Measurements from ENCODE around the gene ALDH16A1. TPM values are rescaled to one million over a fixed set of nuclear protein-coding genes. Genes with fewer than 3 reads are reported as not detected.

ALDH16A1 gene
- total RNA-seq, 1 donor from 2014 or later, result 46.0 TPM

GRCh38 chr19:49415810-49416200 lies 37.2 kb upstream of the ALDH16A1 start:
- Mint-ChIP-seq H3K4me3 (ENCODE audit: low read depth) (no peak overlapping the region), H3K36me3 (ENCODE audit: insufficient read depth) (no peaks in the 10 kb centered on the region), H3K27ac (no peak overlapping the region), H3K4me1 (ENCODE audit: low read depth) (no peaks in the 10 kb centered on the region), H3K9me3 (ENCODE audit: low read depth) (no peaks in the 10 kb centered on the region), H3K27me3 (peaks cover 78% of the 10 kb centered on the region)
- no peak for TF ChIP-seq CTCF (IDR thresholded peaks at IDR 0.05; ENCODE audit: unreplicated experiment)
- DNase-seq (ENCODE audit: low spot score, unreplicated experiment), result no peak

GRCh38 chr19:49417088-49417487 lies 35.9 kb upstream of the ALDH16A1 start:
- H3K4me3 Mint-ChIP-seq (ENCODE audit: low read depth), result no peak overlapping the region
- H3K4me1 Mint-ChIP-seq (ENCODE audit: low read depth), result no peaks in the 10 kb centered on the region
- no peak for TF ChIP-seq CTCF (IDR thresholded peaks at IDR 0.05; ENCODE audit: unreplicated experiment)
- H3K27ac Mint-ChIP-seq, result no peak overlapping the region
- DNase-seq (ENCODE audit: low spot score, unreplicated experiment), result no peak
- no peaks in the 10 kb centered on the region for H3K36me3 Mint-ChIP-seq (ENCODE audit: insufficient read depth)
- H3K9me3 Mint-ChIP-seq (ENCODE audit: low read depth), result no peaks in the 10 kb centered on the region
- H3K27me3 Mint-ChIP-seq, result peaks cover 81% of the 10 kb centered on the region

- Mint-ChIP-seq H3K27me3 (peaks cover 79% of the 10 kb centered on the region), H3K27ac (no peak overlapping the region), H3K4me3 (ENCODE audit: low read depth) (no peak overlapping the region), H3K36me3 (ENCODE audit: insufficient read depth) (no peaks in the 10 kb centered on the region), H3K9me3 (ENCODE audit: low read depth) (no peaks in the 10 kb centered on the region), H3K4me1 (ENCODE audit: low read depth) (no peaks in the 10 kb centered on the region)
- no peak for TF ChIP-seq CTCF (IDR thresholded peaks at IDR 0.05; ENCODE audit: unreplicated experiment)
- DNase-seq (ENCODE audit: low spot score, unreplicated experiment), result no peak
Measured at GRCh38 chr19:49418511-49418910, 34.5 kb upstream of the ALDH16A1 start.

GRCh38 chr19:49419173-49419572 lies 33.9 kb upstream of the ALDH16A1 start:
- Mint-ChIP-seq H3K4me3 (ENCODE audit: low read depth) (no peak overlapping the region), H3K27me3 (peaks cover 79% of the 10 kb centered on the region), H3K4me1 (ENCODE audit: low read depth) (peaks cover 1% of the 10 kb centered on the region), H3K36me3 (ENCODE audit: insufficient read depth) (no peaks in the 10 kb centered on the region), H3K9me3 (ENCODE audit: low read depth) (no peaks in the 10 kb centered on the region), H3K27ac (no peak overlapping the region)
- TF ChIP-seq CTCF (IDR thresholded peaks at IDR 0.05; ENCODE audit: unreplicated experiment), result no peak
- no peak for DNase-seq (ENCODE audit: low spot score, unreplicated experiment)

GRCh38 chr19:49420227-49420626 lies 32.8 kb upstream of the ALDH16A1 start:
- Mint-ChIP-seq H3K4me1 (ENCODE audit: low read depth) (peaks cover 1% of the 10 kb centered on the region), H3K9me3 (ENCODE audit: low read depth) (no peaks in the 10 kb centered on the region), H3K36me3 (ENCODE audit: insufficient read depth) (no peaks in the 10 kb centered on the region), H3K27ac (no peak overlapping the region), H3K4me3 (ENCODE audit: low read depth) (no peak overlapping the region), H3K27me3 (peaks cover 88% of the 10 kb centered on the region)
- no peak for DNase-seq (ENCODE audit: low spot score, unreplicated experiment)
- no peak for TF ChIP-seq CTCF (IDR thresholded peaks at IDR 0.05; ENCODE audit: unreplicated experiment)

Data from progenitor cell of endocrine pancreas (in vitro differentiated cells).